NCI-H2029 (cell line): ENCODE results near the gene IQGAP2.

Experiments used
- DNase-seq: peaks from one replicate; lab custom pipeline; 2025; lab: John Stamatoyannopoulos, UW

IQGAP2 gene

GRCh38 chr5:76612942-76613341 is 209.9 kb downstream of the IQGAP2 start:
- DNase-seq, result no peak

- DNase-seq, result no peak
These were observed 212.7 kb downstream of the IQGAP2 start for GRCh38 chr5:76615759-76616158.

- no peak for DNase-seq
These were observed 213.1 kb downstream of the IQGAP2 start for GRCh38 chr5:76616206-76616605.

- DNase-seq, result no peak
These were observed 214.1 kb downstream of the IQGAP2 start for GRCh38 chr5:76617229-76617628.

GRCh38 chr5:76617675-76618074 is 214.6 kb downstream of the IQGAP2 start:
- DNase-seq, result no peak

- no peak for DNase-seq
These were observed 217.1 kb downstream of the IQGAP2 start for GRCh38 chr5:76620166-76620565.

GRCh38 chr5:76622076-76622475 is 219.0 kb downstream of the IQGAP2 start:
- DNase-seq, result no peak

- DNase-seq, result no peak
These were observed 220.0 kb downstream of the IQGAP2 start, which contains the start of gene F2RL2 for GRCh38 chr5:76622973-76623596. Gene F2RL2 (minus strand): TSS chr5:76623403. CDS start chr5:76623230, 173 bp downstream.

GRCh38 chr5:76625087-76625815 is 222.2 kb downstream of the IQGAP2 start:
- DNase-seq, result no peak

- no peak for DNase-seq
These were observed 223.7 kb downstream of the IQGAP2 start for GRCh38 chr5:76626738-76627137.

- DNase-seq, result no peak
These were observed 231.6 kb downstream of the IQGAP2 start for GRCh38 chr5:76634661-76635060.

- no peak for DNase-seq
These were observed 234.4 kb downstream of the IQGAP2 start for GRCh38 chr5:76637490-76637889.

- DNase-seq, result no peak
These were observed 235.4 kb downstream of the IQGAP2 start for GRCh38 chr5:76638479-76638878.

GRCh38 chr5:76641514-76642120 is 238.5 kb downstream of the IQGAP2 start:
- peak; percentile 2 for DNase-seq

- no peak for DNase-seq
These were observed 239.4 kb downstream of the IQGAP2 start for GRCh38 chr5:76642390-76643040.

- no peak for DNase-seq
These were observed 240.3 kb downstream of the IQGAP2 start for GRCh38 chr5:76643371-76643770.

GRCh38 chr5:76649140-76649539 is 246.1 kb downstream of the IQGAP2 start:
- no peak for DNase-seq

- DNase-seq, result no peak
These were observed 249.8 kb downstream of the IQGAP2 start for GRCh38 chr5:76652809-76653414.

- no peak for DNase-seq
These were observed 254.0 kb downstream of the IQGAP2 start for GRCh38 chr5:76657091-76657490.

- no peak for DNase-seq
These were observed 254.7 kb downstream of the IQGAP2 start for GRCh38 chr5:76657683-76658311.

- DNase-seq, result no peak
These were observed 257.3 kb downstream of the IQGAP2 start for GRCh38 chr5:76660360-76660759.

GRCh38 chr5:76662521-76662920 is 259.4 kb downstream of the IQGAP2 start:
- DNase-seq, result no peak
